Nephron (organoid): ENCODE measurements around the gene PTPRF.

ENCODE experiments used
- H3K27ac Mint-ChIP-seq, 3 experiments: 2 replicates each; pipeline ENCODE4 v1.8.0; 2020; ENCODE audit warnings: mixed read lengths in 3 of 3, mild to moderate bottlenecking in 2 of 3, moderate library complexity in 1 of 3
- H3K27me3 Mint-ChIP-seq: 2 replicates; pipeline ENCODE4 v1.8.0; 2021; ENCODE audit warnings: low read depth, mild to moderate bottlenecking, moderate library complexity, mixed read lengths
- H3K36me3 Mint-ChIP-seq: 2 replicates; pipeline ENCODE4 v1.8.0; 2020; ENCODE audit warnings: low read depth, mixed read lengths
- H3K4me1 Mint-ChIP-seq: 2 replicates; pipeline ENCODE4 v1.8.0; 2020; ENCODE audit warnings: mixed read lengths
- H3K4me3 Mint-ChIP-seq, 3 experiments: 2 replicates each; pipeline ENCODE4 v1.8.0; 2020; ENCODE audit warnings: mild to moderate bottlenecking in 3 of 3, mixed read lengths in 3 of 3, moderate library complexity in 2 of 3
- H3K9me3 Mint-ChIP-seq: 2 replicates; pipeline ENCODE4 v1.8.0; 2020; ENCODE audit warnings: mixed read lengths
- TF ChIP-seq, protein P1 (sequence below), 3 experiments: fragments of 200-600 bp; sonication (generic); IDR thresholded peaks; one replicate each; pipeline ENCODE4 v1.5.0; 2021; ENCODE audit warnings: antibody characterized with exemption in 3 of 3; ENCODE audit not compliant: unreplicated experiment in 3 of 3

Gene PTPRF

GRCh38 chr1:43608827-43609226 lies 78.1 kb downstream of the PTPRF start:
- no peak overlapping the region for H3K4me3 Mint-ChIP-seq

GRCh38 chr1:43610339-43610738 lies 79.7 kb downstream of the PTPRF start:
- Mint-ChIP-seq H3K4me3 (no peak overlapping the region), H3K27me3 (peaks cover 8% of the 10 kb centered on the region), H3K9me3 (no peaks in the 10 kb centered on the region), H3K27ac (no peak overlapping the region), H3K4me1 (peaks cover 4% of the 10 kb centered on the region), H3K36me3 (peaks cover 49% of the 10 kb centered on the region)
- TF ChIP-seq, protein P1, sequence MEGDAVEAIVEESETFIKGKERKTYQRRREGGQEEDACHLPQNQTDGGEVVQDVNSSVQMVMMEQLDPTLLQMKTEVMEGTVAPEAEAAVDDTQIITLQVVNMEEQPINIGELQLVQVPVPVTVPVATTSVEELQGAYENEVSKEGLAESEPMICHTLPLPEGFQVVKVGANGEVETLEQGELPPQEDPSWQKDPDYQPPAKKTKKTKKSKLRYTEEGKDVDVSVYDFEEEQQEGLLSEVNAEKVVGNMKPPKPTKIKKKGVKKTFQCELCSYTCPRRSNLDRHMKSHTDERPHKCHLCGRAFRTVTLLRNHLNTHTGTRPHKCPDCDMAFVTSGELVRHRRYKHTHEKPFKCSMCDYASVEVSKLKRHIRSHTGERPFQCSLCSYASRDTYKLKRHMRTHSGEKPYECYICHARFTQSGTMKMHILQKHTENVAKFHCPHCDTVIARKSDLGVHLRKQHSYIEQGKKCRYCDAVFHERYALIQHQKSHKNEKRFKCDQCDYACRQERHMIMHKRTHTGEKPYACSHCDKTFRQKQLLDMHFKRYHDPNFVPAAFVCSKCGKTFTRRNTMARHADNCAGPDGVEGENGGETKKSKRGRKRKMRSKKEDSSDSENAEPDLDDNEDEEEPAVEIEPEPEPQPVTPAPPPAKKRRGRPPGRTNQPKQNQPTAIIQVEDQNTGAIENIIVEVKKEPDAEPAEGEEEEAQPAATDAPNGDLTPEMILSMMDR (IDR thresholded peaks at IDR 0.05; ENCODE audit: unreplicated experiment in 3 of 3) = no peak

More at GRCh38 chr1:43608827-43609226, 78.1 kb downstream of the PTPRF start:
- H3K27me3 Mint-ChIP-seq = peaks cover 8% of the 10 kb centered on the region
- peaks cover 53% of the 10 kb centered on the region for H3K36me3 Mint-ChIP-seq
- H3K4me1 Mint-ChIP-seq = peaks cover 4% of the 10 kb centered on the region
- H3K27ac Mint-ChIP-seq = no peak overlapping the region
- H3K9me3 Mint-ChIP-seq = no peaks in the 10 kb centered on the region
- TF ChIP-seq, protein P1 (IDR thresholded peaks at IDR 0.05; ENCODE audit: unreplicated experiment in 3 of 3) = no peak

DNA sequence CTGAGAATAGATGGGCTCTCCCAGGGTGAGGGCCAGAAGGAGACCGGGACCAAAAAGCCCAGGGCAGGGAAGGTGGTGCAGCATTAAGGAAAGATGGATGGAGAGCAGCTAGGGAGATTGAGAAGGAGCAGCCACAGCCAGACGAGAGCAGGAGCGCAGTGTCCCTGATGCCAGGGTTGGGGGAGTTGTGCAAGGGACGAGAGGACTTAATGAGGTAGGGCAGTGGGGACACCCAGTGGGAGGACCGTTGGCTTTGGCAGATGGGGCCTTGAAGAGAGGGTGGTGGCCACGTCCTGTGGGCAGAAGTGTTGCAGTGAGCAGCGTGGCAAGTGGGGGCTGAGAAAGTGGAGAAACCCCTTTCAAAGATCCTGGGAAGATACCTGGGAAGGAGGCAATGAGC lies 81.3 kb downstream of the PTPRF start:
- peaks cover 58% of the 10 kb centered on the region for H3K36me3 Mint-ChIP-seq
- peaks cover 8% of the 10 kb centered on the region for H3K27me3 Mint-ChIP-seq

DNA sequence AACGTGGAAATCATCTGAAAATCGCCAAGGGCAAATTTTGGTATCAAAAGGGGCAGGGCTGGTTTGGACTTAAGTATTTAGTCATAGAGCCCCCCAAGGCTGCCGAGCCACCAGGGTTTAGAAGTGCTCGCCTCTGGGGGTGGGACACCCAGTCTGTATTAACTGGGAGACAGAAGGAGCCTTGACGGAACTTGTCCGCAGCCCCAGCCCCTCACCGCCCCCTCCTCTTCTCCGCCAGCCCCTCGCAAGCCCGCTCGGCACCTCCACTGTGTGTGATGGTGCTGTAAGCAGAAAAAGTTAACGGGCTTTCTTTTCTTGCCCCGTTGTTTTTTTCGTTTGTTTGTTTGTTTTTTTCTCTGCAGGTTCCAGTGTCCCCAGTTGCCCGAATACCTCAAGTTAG lies 81.7 kb downstream of the PTPRF start:
- Mint-ChIP-seq H3K9me3 (no peaks in the 10 kb centered on the region), H3K27ac (no peak overlapping the region), H3K36me3 (peaks cover 54% of the 10 kb centered on the region), H3K4me1 (peaks cover 4% of the 10 kb centered on the region), H3K27me3 (peaks cover 8% of the 10 kb centered on the region), H3K4me3 (no peak overlapping the region)
- TF ChIP-seq, protein P1 (IDR thresholded peaks at IDR 0.05; ENCODE audit: unreplicated experiment in 3 of 3) = no peak

More for the DNA sequence above, 81.3 kb downstream of the PTPRF start:
- TF ChIP-seq, protein P1 (IDR thresholded peaks at IDR 0.05; ENCODE audit: unreplicated experiment in 3 of 3) = no peak
- Mint-ChIP-seq H3K4me1 (peaks cover 4% of the 10 kb centered on the region), H3K27ac (no peak overlapping the region), H3K4me3 (no peak overlapping the region), H3K9me3 (no peaks in the 10 kb centered on the region)

DNA sequence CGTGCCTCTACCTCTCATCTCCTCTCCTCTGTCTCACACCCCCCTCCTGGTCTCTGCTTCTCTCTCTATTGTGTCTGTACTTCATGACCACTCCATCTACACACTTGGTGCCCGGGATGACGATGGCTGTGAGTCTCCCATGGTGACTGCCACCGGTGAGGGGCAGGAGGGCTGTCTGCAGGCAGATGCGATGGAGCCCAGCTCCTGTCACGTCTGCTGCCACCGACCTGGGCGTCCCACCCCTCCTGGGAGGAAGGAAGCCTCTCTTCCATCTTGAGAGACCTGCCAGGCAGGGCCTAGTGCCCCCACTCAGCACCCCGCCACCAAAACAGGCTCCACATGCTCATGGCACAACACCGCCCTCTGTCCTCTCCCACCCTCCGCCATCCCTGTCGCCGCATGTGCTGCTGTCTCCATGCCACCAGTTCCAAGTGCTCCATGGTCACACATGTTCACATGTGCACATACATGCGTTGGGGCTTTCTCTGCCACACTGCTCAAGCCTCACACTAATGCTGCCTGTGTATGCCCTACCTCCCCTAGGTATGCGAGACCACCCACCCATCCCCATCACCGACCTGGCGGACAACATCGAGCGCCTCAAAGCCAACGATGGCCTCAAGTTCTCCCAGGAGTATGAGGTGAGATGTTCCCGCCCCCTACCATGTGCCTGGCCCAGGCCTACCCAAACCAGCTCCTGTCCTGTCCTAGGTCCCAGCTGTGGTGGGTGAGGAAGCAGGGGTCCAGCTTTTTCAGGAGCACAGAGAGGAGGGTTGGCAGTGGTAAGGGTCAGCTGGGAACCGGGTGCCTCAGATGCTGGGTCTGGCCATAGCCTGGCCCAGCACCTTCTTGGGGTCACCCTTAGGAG lies 82.6 kb downstream of the PTPRF start:
- H3K27ac Mint-ChIP-seq = no peak overlapping the region

More for the DNA sequence above, 82.6 kb downstream of the PTPRF start:
- H3K4me1 Mint-ChIP-seq = peaks cover 4% of the 10 kb centered on the region
- H3K4me3 Mint-ChIP-seq = no peak overlapping the region
- H3K27me3 Mint-ChIP-seq = peaks cover 6% of the 10 kb centered on the region
- no peaks in the 10 kb centered on the region for H3K9me3 Mint-ChIP-seq
- TF ChIP-seq, protein P1 (IDR thresholded peaks at IDR 0.05; ENCODE audit: unreplicated experiment in 3 of 3) = no peak
- H3K36me3 Mint-ChIP-seq = peaks cover 57% of the 10 kb centered on the region
